ENCODE measurements around the gene HSPA1B. TPM values are rescaled to one million over a fixed set of nuclear protein-coding genes. Genes with fewer than 3 reads are reported as not detected.

The HSPA1B gene
- total RNA-seq, 1 experiment from 2014 or later: 214 TPM

DNA sequence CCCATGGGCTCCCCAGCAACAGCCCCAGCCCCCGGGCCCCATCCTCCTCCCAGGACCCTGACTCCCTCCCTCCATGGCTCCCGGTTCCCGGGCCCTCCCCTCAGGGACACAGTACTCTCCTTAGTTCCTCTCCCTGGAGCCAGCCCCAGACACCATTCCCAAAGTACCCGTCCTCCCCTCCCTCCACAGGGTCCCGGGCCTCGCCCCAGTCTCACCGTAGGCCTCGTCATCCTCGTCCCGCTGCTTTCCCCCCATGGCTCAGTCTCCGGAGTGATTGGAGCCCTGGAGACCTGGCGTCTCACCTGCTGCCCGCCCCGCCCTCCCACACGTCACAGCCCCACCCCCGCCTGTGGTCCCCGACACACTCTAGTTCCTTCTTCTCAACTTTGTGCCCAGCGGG lies 51.2 kb downstream of the HSPA1B start, which contains the start of gene SLC44A4:
Gene SLC44A4 (minus strand): TSS at position 272 of the 400 bp plus-strand sequence. CDS start 17 bp downstream, at position 255.
- Histone ChIP-seq H3K9me3 (ENCODE audit: control insufficient read depth in 1 of 2, insufficient read depth in 1 of 2, low read depth in 1 of 2, low read length in 2 of 2) (no peaks in the 10 kb centered on the region), H3K9me2 (ENCODE audit: insufficient read depth) (no peaks in the 10 kb centered on the region), H3K4me2 (ENCODE audit: low read length) (no peak within 1 kb of the TSS), H3K79me2 (ENCODE audit: insufficient read depth, low read length) (no peaks in the 10 kb centered on the region), H3K36me3 (ENCODE audit: control insufficient read depth in 1 of 2, insufficient read depth in 2 of 2, low read length in 2 of 2) (peaks cover 18 to 36% of the 10 kb centered on the region in 2 experiments), H2AFZ (ENCODE audit: low read depth, low read length, poor library complexity, severe bottlenecking) (no peak within 1 kb of the TSS), H3K4me1 (ENCODE audit: control insufficient read depth in 1 of 2, insufficient read depth in 2 of 2, low read length in 2 of 2) (no peaks in the 10 kb centered on the region), H3K27me3 (ENCODE audit: insufficient read depth, low read length) (no peaks in the 10 kb centered on the region), H3K9ac (ENCODE audit: low read length) (no peak within 1 kb of the TSS), H3K27ac (ENCODE audit: low read depth, low read length) (no peak within 1 kb of the TSS), H3K4me3 (replicated peaks in 1 of 2; ENCODE audit: low read depth in 1 of 2, low read length in 2 of 2) (no peak within 1 kb of the TSS), H4K20me1 (ENCODE audit: insufficient read depth) (no peaks in the 10 kb centered on the region)
- BruUV-seq (replicated peaks): no TSS peak
- POLR2A ChIA-PET: no interaction called here
- intact Hi-C loops (cut with micrococcal nuclease): no loop called here
- RAD21 ChIA-PET (ENCODE audit: low non-redundant PET in 1 of 2, low total read pairs in 2 of 2, uncharacterized antibody in 2 of 2, unreplicated experiment in 2 of 2): no interaction called here
- CTCF ChIA-PET: no interaction called here
- DNase-seq (ENCODE audit: low read depth, low spot score): no peak
- ATAC-seq: no peak
- no peak for TF ChIP-seq ELF1 (IDR thresholded peaks at IDR 0.05; ENCODE audit: borderline replicate concordance, low read depth)
- no peak for TF ChIP-seq FOSL1 (IDR thresholded peaks at IDR 0.05; ENCODE audit: low read depth)
- TF ChIP-seq CBX3 (IDR thresholded peaks at IDR 0.05; ENCODE audit: low read depth): no peak

DNA sequence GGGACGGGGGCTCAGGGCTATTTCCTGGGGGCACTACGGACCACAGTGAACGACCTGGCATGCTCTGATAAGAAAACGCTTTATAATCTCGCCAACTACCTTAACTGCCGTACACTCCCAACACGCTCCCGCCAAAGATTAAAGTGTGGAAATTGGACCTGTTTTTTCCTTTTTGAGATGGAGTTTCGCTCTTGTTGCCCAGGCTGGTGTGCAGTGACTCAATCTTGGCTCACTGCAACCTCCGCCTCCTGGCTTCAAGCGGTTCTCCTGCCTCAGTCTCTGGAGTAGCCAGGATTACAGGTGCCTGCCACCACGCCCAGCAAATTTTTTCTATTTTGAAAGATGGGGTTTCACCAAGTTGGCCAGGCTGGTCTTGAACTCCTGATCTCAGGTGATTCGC lies 51.6 kb downstream of the HSPA1B start:
- no TSS peak for BruUV-seq (replicated peaks)
- TF ChIP-seq, protein P1, sequence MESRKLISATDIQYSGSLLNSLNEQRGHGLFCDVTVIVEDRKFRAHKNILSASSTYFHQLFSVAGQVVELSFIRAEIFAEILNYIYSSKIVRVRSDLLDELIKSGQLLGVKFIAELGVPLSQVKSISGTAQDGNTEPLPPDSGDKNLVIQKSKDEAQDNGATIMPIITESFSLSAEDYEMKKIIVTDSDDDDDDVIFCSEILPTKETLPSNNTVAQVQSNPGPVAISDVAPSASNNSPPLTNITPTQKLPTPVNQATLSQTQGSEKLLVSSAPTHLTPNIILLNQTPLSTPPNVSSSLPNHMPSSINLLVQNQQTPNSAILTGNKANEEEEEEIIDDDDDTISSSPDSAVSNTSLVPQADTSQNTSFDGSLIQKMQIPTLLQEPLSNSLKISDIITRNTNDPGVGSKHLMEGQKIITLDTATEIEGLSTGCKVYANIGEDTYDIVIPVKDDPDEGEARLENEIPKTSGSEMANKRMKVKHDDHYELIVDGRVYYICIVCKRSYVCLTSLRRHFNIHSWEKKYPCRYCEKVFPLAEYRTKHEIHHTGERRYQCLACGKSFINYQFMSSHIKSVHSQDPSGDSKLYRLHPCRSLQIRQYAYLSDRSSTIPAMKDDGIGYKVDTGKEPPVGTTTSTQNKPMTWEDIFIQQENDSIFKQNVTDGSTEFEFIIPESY (IDR thresholded peaks at IDR 0.05; ENCODE audit: extremely low read depth, insufficient replicate concordance, low read length): no peak
- TF ChIP-seq FOSL1 (IDR thresholded peaks at IDR 0.05; ENCODE audit: low read depth) (no peak), CEBPB (IDR thresholded peaks at IDR 0.05; ENCODE audit: low read depth) (no peak), POLR2A (IDR thresholded peaks at IDR 0.05; ENCODE audit: borderline replicate concordance, extremely low read depth, insufficient read depth, insufficient read length) (no peak), POLR2AphosphoS5 (IDR thresholded peaks at IDR 0.05; ENCODE audit: low read depth, low read length) (no peak), SP1 (IDR thresholded peaks at IDR 0.05; ENCODE audit: low read depth) (no peak), RAD21 (IDR thresholded peaks at IDR 0.05; ENCODE audit: low read depth) (no peak), CTCF (IDR thresholded peaks at IDR 0.05 in 2 of 3, conservative IDR thresholded peaks at IDR 0.05 in 1 of 3; ENCODE audit: borderline replicate concordance in 1 of 3, insufficient read depth in 1 of 3, low read depth in 2 of 3, low read length in 2 of 3) (no peak), SRF (IDR thresholded peaks at IDR 0.05; ENCODE audit: low read depth) (no peak), EZH2 (IDR thresholded peaks at IDR 0.05) (no peak), YY1 (IDR thresholded peaks at IDR 0.05; ENCODE audit: extremely low read depth, insufficient replicate concordance, low read depth, low read length) (no peak), JUND (IDR thresholded peaks at IDR 0.05) (no peak), ZFX (IDR thresholded peaks at IDR 0.05) (no peak), TCF7L2 (IDR thresholded peaks at IDR 0.05; ENCODE audit: borderline replicate concordance, extremely low read depth, insufficient read depth, insufficient read length) (no peak), EZH2phosphoT487 (IDR thresholded peaks at IDR 0.05; ENCODE audit: borderline replicate concordance) (no peak), SIN3A (IDR thresholded peaks at IDR 0.05; ENCODE audit: low read depth) (no peak)
- TF ChIP-seq, protein P2, sequence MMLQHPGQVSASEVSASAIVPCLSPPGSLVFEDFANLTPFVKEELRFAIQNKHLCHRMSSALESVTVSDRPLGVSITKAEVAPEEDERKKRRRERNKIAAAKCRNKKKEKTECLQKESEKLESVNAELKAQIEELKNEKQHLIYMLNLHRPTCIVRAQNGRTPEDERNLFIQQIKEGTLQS (IDR thresholded peaks at IDR 0.05): no peak

More for the DNA sequence above, 51.6 kb downstream of the HSPA1B start:
- H3K27ac ChIP-seq (ENCODE audit: low read depth, low read length): no peak overlapping the region
- ATAC-seq (no peak), DNase-seq (ENCODE audit: low read depth, low spot score) (no peak)
- no peaks in the 10 kb centered on the region for H3K4me1 ChIP-seq (ENCODE audit: control insufficient read depth in 1 of 2, insufficient read depth in 2 of 2, low read length in 2 of 2)
- H2AFZ ChIP-seq (ENCODE audit: low read depth, low read length, poor library complexity, severe bottlenecking): no peak overlapping the region
- H3K27me3 ChIP-seq (ENCODE audit: insufficient read depth, low read length): no peaks in the 10 kb centered on the region
- H3K4me2 ChIP-seq (ENCODE audit: low read length): no peak overlapping the region
- H3K9ac ChIP-seq (ENCODE audit: low read length): no peak overlapping the region
- ChIA-PET RAD21 (ENCODE audit: low non-redundant PET in 1 of 2, low total read pairs in 2 of 2, uncharacterized antibody in 2 of 2, unreplicated experiment in 2 of 2) (no interaction called here), CTCF (no interaction called here), POLR2A (no interaction called here)
- no peaks in the 10 kb centered on the region for H3K9me3 ChIP-seq (ENCODE audit: control insufficient read depth in 1 of 2, insufficient read depth in 1 of 2, low read depth in 1 of 2, low read length in 2 of 2)
- peaks cover 22 to 36% of the 10 kb centered on the region in 2 experiments for H3K36me3 ChIP-seq (ENCODE audit: control insufficient read depth in 1 of 2, insufficient read depth in 2 of 2, low read length in 2 of 2)
- intact Hi-C loops (cut with micrococcal nuclease): no loop called here
- H3K79me2 ChIP-seq (ENCODE audit: insufficient read depth, low read length): no peaks in the 10 kb centered on the region
- H3K4me3 ChIP-seq (replicated peaks in 1 of 2; ENCODE audit: low read depth in 1 of 2, low read length in 2 of 2): no peak overlapping the region
- no peaks in the 10 kb centered on the region for H4K20me1 ChIP-seq (ENCODE audit: insufficient read depth)
- H3K9me2 ChIP-seq (ENCODE audit: insufficient read depth): no peaks in the 10 kb centered on the region
